Mesothelial cell of epicardium (in vitro differentiated cells): ENCODE results near the gene GIPC2. TPM values are rescaled to one million over a fixed set of nuclear protein-coding genes. Genes with fewer than 3 reads are reported as not detected.

Experiments
- DNase-seq, 2 experiments: peaks; one replicate each; pipeline ENCODE4 v3.0.0; 2021; ENCODE audit warnings: low spot score in 2 of 2; ENCODE audit not compliant: unreplicated experiment in 2 of 2
- H3K27ac Mint-ChIP-seq: 2 replicates; pipeline ENCODE4 v1.8.0; 2021; ENCODE audit warnings: mixed read lengths
- H3K27me3 Mint-ChIP-seq: 2 replicates; pipeline ENCODE4 v1.8.0; 2021; ENCODE audit warnings: low read depth, mixed read lengths
- H3K36me3 Mint-ChIP-seq: 2 replicates; pipeline ENCODE4 v1.8.0; 2021; ENCODE audit warnings: mixed read lengths
- H3K4me1 Mint-ChIP-seq: 2 replicates; pipeline ENCODE4 v1.8.0; 2021; ENCODE audit warnings: mixed read lengths
- H3K4me3 Mint-ChIP-seq: 2 replicates; pipeline ENCODE4 v1.8.0; 2021; ENCODE audit warnings: mild to moderate bottlenecking, moderate library complexity, mixed read lengths
- H3K9me3 Mint-ChIP-seq: 2 replicates; pipeline ENCODE4 v1.8.0; 2021; ENCODE audit warnings: mixed read lengths
- CTCF ChIP-seq: fragments of 200-600 bp; sonication (generic); IDR thresholded peaks from one replicate; pipeline ENCODE4 v1.5.0; 2021; ENCODE audit warnings: antibody characterized with exemption; ENCODE audit not compliant: unreplicated experiment
- total RNA-seq: library from RNA; stranded (reverse); gene quantifications from 3 replicates; pipeline ENCODE4 v1.2.1, GENCODE V29; 2021

GIPC2 gene
- total RNA-seq, 1 donor from 2014 or later = 0.20 TPM

DNA sequence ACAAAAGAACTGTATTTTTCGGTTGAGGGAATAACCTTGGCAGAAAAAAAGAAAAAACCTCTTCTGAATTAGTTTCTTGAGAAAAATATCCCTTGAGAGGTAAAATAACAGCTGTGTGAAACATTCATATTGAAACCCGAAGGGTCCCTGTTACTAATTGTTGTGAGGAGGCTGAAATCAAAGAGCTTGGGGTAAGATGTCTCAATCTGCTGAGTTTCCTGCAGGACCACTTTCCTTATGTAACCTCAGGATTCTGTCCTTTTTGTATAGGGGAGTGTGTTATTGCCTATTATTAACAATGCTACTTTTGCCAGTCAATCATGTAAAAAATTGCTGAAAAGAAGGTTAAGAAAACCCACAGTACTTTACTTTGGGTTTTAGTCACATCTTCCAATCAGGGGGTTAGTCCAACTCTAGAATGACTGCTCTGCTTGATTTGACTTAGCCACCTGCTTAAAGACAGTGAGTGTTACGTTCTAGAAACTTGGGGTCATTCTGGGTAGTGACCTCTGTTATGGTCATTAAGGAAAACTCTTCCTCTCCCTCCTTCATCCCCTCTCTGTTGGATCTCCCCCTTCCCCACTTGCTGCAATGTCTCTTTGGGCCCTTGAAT is 138.8 kb downstream of the GIPC2 start:
- Mint-ChIP-seq H3K36me3 (no peaks in the 10 kb centered on the region), H3K4me3 (no peak overlapping the region), H3K9me3 (peaks cover 9% of the 10 kb centered on the region), H3K4me1 (no peaks in the 10 kb centered on the region), H3K27me3 (peaks cover 41% of the 10 kb centered on the region), H3K27ac (no peak overlapping the region)
- DNase-seq = no peak
- no peak for TF ChIP-seq CTCF

Other genes with a start within 250 kb of the GIPC2 start
- 6.9 to 8.2 TPM (median 7.0 TPM) in 3 replicates for gene NEXN, start 157.3 kb upstream of the GIPC2 start, total RNA-seq
- 287 to 291 TPM (median 288 TPM) in 3 replicates for gene FUBP1, start 66.9 kb upstream of the GIPC2 start, total RNA-seq
- gene DNAJB4, start 41.0 kb upstream of the GIPC2 start, total RNA-seq = 43.6 to 48.0 TPM (median 47.8 TPM) in 3 replicates